ENCODE data around the gene ANKRD9.

ANKRD9 gene

DNA sequence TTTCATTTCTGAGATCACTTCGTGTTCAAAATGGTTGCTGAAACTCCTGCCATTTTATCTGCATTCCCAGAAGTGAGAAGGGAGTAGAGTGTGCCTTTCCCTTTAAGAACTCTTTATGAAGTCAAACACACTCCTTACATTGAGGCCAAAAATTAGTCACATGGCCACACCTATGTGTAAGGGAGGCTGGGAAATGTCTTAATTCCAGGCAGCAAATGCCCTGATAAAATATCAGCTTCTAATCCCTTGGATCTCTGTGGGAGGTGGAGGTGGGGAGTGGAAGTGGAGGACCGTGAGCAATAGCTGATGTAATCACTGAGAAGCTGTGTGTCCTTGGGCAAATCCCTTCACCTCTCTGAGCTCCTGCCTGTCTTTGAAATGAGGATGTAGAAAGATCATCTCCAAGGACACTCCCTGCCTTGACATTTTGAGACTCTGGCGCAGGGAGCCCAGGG, 22.7 kb upstream of the ANKRD9 start:
- TF ChIP-seq, protein P1, sequence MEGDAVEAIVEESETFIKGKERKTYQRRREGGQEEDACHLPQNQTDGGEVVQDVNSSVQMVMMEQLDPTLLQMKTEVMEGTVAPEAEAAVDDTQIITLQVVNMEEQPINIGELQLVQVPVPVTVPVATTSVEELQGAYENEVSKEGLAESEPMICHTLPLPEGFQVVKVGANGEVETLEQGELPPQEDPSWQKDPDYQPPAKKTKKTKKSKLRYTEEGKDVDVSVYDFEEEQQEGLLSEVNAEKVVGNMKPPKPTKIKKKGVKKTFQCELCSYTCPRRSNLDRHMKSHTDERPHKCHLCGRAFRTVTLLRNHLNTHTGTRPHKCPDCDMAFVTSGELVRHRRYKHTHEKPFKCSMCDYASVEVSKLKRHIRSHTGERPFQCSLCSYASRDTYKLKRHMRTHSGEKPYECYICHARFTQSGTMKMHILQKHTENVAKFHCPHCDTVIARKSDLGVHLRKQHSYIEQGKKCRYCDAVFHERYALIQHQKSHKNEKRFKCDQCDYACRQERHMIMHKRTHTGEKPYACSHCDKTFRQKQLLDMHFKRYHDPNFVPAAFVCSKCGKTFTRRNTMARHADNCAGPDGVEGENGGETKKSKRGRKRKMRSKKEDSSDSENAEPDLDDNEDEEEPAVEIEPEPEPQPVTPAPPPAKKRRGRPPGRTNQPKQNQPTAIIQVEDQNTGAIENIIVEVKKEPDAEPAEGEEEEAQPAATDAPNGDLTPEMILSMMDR (IDR thresholded peaks at IDR 0.05; ENCODE audit: control extremely low read depth, extremely low read depth, low read depth, missing control alignments): no peak
- CTCF ChIA-PET: interaction anchor here (2.7 kb wide), 1 partner anchor 8 kb away, joined by 12 read pairs; no protein-coding TSS in a partner anchor
- POLR2A ChIA-PET: no interaction called here
- no peak for DNase-seq (ENCODE audit: extremely low spot score)

- POLR2A ChIA-PET: no interaction called here
- CTCF ChIA-PET: no interaction called here
- no peak for DNase-seq (ENCODE audit: extremely low spot score)
- TF ChIP-seq, protein P1 (IDR thresholded peaks at IDR 0.05; ENCODE audit: control extremely low read depth, extremely low read depth, low read depth, missing control alignments): no peak
These were observed 21.4 kb upstream of the ANKRD9 start for GRCh38 chr14:102530828-102531478.

- ChIA-PET POLR2A (interaction anchor here (0.7 kb wide), 1 partner anchor 236 kb away, joined by 3 read pairs; no protein-coding TSS in a partner anchor), CTCF (interaction anchor here (1.2 to 1.5 kb wide), 2 partner anchors 13 kb away, joined by 4 to 5 read pairs; no protein-coding TSS in a partner anchor)
- TF ChIP-seq, protein P1 (IDR thresholded peaks at IDR 0.05; ENCODE audit: control extremely low read depth, extremely low read depth, low read depth, missing control alignments): no peak
- no peak for DNase-seq (ENCODE audit: extremely low spot score)
These were observed 19.0 kb upstream of the ANKRD9 start for GRCh38 chr14:102528431-102529170.

DNA sequence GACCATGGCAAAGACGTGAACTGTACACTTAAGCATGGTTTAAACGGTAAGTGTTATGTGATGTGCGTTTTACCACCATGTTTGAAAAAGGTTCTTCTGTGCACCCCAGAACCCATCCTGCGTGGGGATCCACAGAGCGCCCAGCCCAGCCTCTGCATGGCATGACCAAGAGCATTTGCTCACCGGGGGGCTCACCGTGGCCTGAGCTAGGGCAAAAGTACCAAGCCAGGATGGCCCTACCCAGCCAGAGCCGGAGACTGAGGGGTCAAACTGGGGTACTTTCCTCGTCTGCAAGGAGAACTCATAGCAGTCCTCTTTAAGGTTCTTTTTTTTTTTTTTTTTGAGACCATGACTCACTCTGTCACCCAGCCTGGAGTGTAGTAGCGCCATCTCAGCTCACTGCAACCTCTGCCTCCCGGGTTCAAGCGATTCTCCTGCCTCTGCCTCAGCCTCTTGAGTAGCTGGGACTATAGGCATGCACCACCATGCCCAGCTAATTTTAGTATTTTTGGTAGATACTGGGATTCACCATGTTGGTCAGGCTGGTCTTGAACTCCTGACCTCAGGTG, 16.4 kb upstream of the ANKRD9 start:
- ChIA-PET POLR2A (no interaction called here), CTCF (interaction anchor here (1.4 to 2.6 kb wide), 5 partner anchors 11 to 173 kb away, joined by 4 to 18 read pairs (median 7); no protein-coding TSS in a partner anchor)
- DNase-seq (ENCODE audit: extremely low spot score): no peak
- TF ChIP-seq, protein P1 (IDR thresholded peaks at IDR 0.05; ENCODE audit: control extremely low read depth, extremely low read depth, low read depth, missing control alignments): no peak

DNA sequence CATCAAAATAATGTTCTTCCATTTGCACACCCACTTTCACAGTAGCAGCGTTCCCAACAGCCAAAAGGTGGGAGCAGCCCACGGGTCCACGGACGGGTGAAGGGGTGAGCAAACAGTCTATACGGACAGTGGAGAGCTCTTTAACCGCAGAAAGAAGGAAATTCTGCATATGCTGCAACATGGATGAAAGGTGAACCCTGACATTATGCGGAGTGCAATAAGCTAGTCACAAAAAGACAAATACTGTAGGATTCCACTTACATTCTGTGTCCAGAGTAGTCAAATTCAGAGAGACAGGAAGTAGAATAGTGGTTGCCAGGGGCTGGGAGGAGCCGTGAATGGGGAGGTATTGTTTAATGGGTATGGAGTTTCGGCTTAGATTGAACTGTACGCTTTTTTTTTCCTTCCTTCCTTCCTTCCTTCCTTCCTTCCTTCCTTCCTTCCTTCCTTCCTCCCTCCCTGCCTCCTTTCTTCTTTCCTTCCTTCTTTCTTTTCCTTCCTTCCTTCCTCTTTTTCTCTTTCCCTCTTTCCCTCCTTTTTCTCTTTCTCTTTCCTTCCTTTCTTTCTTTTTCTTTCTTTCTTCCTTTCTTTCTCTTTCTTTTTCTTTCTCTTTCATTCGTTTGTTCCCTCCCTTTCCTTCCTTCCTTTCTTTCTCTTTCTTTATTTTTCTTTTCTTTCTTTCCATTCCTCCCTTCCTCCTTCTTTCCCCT, 15.8 kb upstream of the ANKRD9 start:
- CTCF ChIA-PET: interaction anchor here (0.6 to 3.1 kb wide), 43 partner anchors 8 to 571 kb away, joined by 3 to 25 read pairs (median 4); partner anchors contain the start of genes ANKRD9 and ZNF839
- POLR2A ChIA-PET: no interaction called here
- TF ChIP-seq, protein P1 (IDR thresholded peaks at IDR 0.05; ENCODE audit: control extremely low read depth, extremely low read depth, low read depth, missing control alignments): no peak
- DNase-seq (ENCODE audit: extremely low spot score): no peak

All from GM10248 (cell line).